Measurements from ENCODE around the gene CASZ1. TPM values are rescaled to one million over a fixed set of nuclear protein-coding genes. Genes with fewer than 3 reads are reported as not detected.

Gene CASZ1
- total and polyA plus RNA-seq, 10 of the 15 experiments (the other 5 are each of a cell fraction or from before 2014, with no cell fraction given): 0.52 to 9.8 (median 3.7) TPM

DNA sequence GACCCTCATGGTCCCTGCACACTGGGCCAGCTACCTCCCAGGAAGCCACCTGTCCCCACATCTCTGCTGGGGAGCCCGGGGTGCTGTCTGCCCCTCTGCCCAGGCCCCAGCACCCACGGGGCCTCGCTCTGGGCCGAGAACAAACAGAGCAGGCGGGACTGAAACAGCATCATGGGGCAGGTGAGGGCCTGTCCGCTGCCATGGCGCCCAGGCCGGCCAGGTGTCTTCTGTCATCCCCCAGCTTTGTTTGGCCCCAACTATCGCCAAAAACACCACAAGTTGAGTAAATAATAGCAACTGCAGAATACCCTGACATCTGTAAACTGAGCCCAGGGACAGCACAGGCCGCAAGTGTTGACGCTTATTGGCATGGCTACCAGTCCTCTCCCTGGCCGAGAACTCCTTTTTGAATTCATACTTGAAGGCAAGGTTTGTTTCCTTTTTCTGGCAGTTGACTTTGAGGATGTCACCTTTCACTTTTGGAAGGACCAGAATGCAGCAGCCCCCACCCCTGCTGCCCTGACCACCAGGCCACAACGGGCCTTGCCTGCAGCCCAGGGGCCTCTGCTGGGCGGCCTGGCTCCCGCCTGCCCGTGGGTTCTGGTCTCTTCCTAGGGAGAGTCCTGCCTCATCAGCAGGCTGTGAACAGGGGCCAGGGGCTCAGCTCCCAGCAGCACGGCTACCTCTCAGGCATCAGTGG, 152.7 kb downstream of the CASZ1 start (continued):
- TF ChIP-seq ZNF24 (IDR thresholded peaks at IDR 0.05): no peak
- no peak for TF ChIP-seq RELA (IDR thresholded peaks at IDR 0.05; ENCODE audit: borderline replicate concordance, partially characterized antibody)
- no peak for TF ChIP-seq RCOR1 (conservative IDR thresholded peaks at IDR 0.05; ENCODE audit: low read depth, low read length)
- TF ChIP-seq CBX5 (IDR thresholded peaks at IDR 0.05; ENCODE audit: low read depth): no peak
- TF ChIP-seq SPI1 (IDR thresholded peaks at IDR 0.05; ENCODE audit: borderline replicate concordance, insufficient read depth, low read depth, low read length): no peak
- TF ChIP-seq NR2C2 (IDR thresholded peaks at IDR 0.05; ENCODE audit: borderline replicate concordance, control insufficient read depth, insufficient read length, low read depth): no peak
- no peak for TF ChIP-seq ZBED1 (IDR thresholded peaks at IDR 0.05; ENCODE audit: borderline replicate concordance)

- H3K36me3 ChIP-seq (ENCODE audit: control insufficient read depth in 2 of 2, insufficient read depth in 2 of 2, low read length in 1 of 2): no peaks in the 10 kb centered on the region
- WGBS (ENCODE audit: insufficient coverage, insufficient replicate concordance, low lambda C conversion rate, missing lambda C conversion rate): 89% methylated on average over 30 of the region's 31 CpGs
- no TSS peak for BruUV-seq (replicated peaks)
- no peaks in the 10 kb centered on the region for H3K4me1 ChIP-seq (ENCODE audit: control insufficient read depth, insufficient read depth, low read length)
- no peaks in the 10 kb centered on the region for H3K27me3 ChIP-seq (replicated peaks in 1 of 2; ENCODE audit: control insufficient read depth in 2 of 2, insufficient read depth in 2 of 2, low read length in 1 of 2)
- FAIRE-seq: no peak
- no peaks in the 10 kb centered on the region for H3K9me3 ChIP-seq (replicated peaks; ENCODE audit: control insufficient read depth, insufficient read depth, low read length)
- H3K79me2 ChIP-seq (ENCODE audit: control insufficient read depth, insufficient read depth, low read length): no peaks in the 10 kb centered on the region
- no peak for ATAC-seq
- no peaks in the 10 kb centered on the region for H4K20me1 ChIP-seq (ENCODE audit: control insufficient read depth, insufficient read depth)
- ChIA-PET POLR2A (no interaction called here), CTCF (no interaction called here), RAD21 (ENCODE audit: unreplicated experiment) (no interaction called here), SMC1A (ENCODE audit: uncharacterized antibody, unreplicated experiment) (no interaction called here)
- intact Hi-C loops (cut with micrococcal nuclease; ENCODE audit: unreplicated experiment) (no loop called here), in situ Hi-C loops (cut with MboI) (no loop called here)
- no peak overlapping the region for H3K9ac ChIP-seq (ENCODE audit: control insufficient read depth, insufficient read depth, low read length)
- no peak overlapping the region for H3K4me3 ChIP-seq
- H3K27ac ChIP-seq (ENCODE audit: control insufficient read depth, insufficient read depth): no peak overlapping the region
- DNase-seq (ENCODE audit: low read depth, low spot score): no peak
- no peak overlapping the region for H3K4me2 ChIP-seq (ENCODE audit: control insufficient read depth, insufficient read depth)
- H2AFZ ChIP-seq (ENCODE audit: control insufficient read depth, low read depth, low read length): no peak overlapping the region
- TF ChIP-seq SP1 (IDR thresholded peaks at IDR 0.05; ENCODE audit: low read depth, low read length) (no peak), SMC3 (IDR thresholded peaks at IDR 0.05; ENCODE audit: borderline replicate concordance, low read length) (no peak), RUNX3 (IDR thresholded peaks at IDR 0.05; ENCODE audit: low read length) (no peak), EZH2 (IDR thresholded peaks at IDR 0.05; ENCODE audit: borderline replicate concordance, control insufficient read depth, low read depth, low read length) (no peak), YY1 (IDR thresholded peaks at IDR 0.05; ENCODE audit: low read depth, low read length) (no peak), NRF1 (conservative IDR thresholded peaks at IDR 0.05; ENCODE audit: low read depth, low read length) (no peak), POLR2AphosphoS2 (IDR thresholded peaks at IDR 0.05; ENCODE audit: low read depth, low read length) (no peak), ZNF687 (IDR thresholded peaks at IDR 0.05) (no peak), IKZF1 (conservative IDR thresholded peaks at IDR 0.05) (no peak)
- TF ChIP-seq, protein P1, sequence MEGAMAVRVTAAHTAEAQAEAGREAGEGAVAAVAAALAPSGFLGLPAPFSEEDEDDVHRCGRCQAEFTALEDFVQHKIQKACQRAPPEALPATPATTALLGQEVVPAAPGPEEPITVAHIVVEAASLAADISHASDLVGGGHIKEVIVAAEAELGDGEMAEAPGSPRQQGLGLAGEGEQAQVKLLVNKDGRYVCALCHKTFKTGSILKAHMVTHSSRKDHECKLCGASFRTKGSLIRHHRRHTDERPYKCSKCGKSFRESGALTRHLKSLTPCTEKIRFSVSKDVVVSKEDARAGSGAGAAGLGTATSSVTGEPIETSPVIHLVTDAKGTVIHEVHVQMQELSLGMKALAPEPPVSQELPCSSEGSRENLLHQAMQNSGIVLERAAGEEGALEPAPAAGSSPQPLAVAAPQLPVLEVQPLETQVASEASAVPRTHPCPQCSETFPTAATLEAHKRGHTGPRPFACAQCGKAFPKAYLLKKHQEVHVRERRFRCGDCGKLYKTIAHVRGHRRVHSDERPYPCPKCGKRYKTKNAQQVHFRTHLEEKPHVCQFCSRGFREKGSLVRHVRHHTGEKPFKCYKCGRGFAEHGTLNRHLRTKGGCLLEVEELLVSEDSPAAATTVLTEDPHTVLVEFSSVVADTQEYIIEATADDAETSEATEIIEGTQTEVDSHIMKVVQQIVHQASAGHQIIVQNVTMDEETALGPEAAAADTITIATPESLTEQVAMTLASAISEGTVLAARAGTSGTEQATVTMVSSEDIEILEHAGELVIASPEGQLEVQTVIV (IDR thresholded peaks at IDR 0.05; ENCODE audit: borderline replicate concordance, partially characterized antibody): no peak
These were observed 153.9 kb downstream of the CASZ1 start for GRCh38 chr1:10642403-10643080.
